OCI-M2 (cell line): ENCODE results near the gene SRGAP3.

Experiments used
- DNase-seq: peaks from one replicate; lab custom pipeline; 2025; ENCODE audit not compliant: unreplicated experiment; lab: John Stamatoyannopoulos, UW

SRGAP3 gene

GRCh38 chr3:9203317-9203716 lies 46.1 kb downstream of the SRGAP3 start:
- no peak for DNase-seq

GRCh38 chr3:9202546-9202945 lies 46.9 kb downstream of the SRGAP3 start:
- DNase-seq, result no peak

- DNase-seq, result no peak
Measured at GRCh38 chr3:9201955-9202354, 47.5 kb downstream of the SRGAP3 start.

- DNase-seq, result no peak
Measured at GRCh38 chr3:9201266-9201665, 48.2 kb downstream of the SRGAP3 start.

GRCh38 chr3:9199775-9200174 lies 49.7 kb downstream of the SRGAP3 start:
- DNase-seq, result no peak

- DNase-seq, result no peak
Measured at GRCh38 chr3:9198899-9199335, 50.5 kb downstream of the SRGAP3 start.

- DNase-seq, result no peak
Measured at GRCh38 chr3:9198261-9198660, 51.2 kb downstream of the SRGAP3 start.

GRCh38 chr3:9196020-9196419 lies 53.4 kb downstream of the SRGAP3 start:
- DNase-seq, result no peak

- DNase-seq, result no peak
Measured at GRCh38 chr3:9195390-9195789, 54.1 kb downstream of the SRGAP3 start.

GRCh38 chr3:9194509-9195184 lies 54.8 kb downstream of the SRGAP3 start:
- no peak for DNase-seq

- no peak for DNase-seq
Measured at GRCh38 chr3:9193633-9194195, 55.7 kb downstream of the SRGAP3 start.

GRCh38 chr3:9193211-9193610 lies 56.2 kb downstream of the SRGAP3 start:
- no peak for DNase-seq

GRCh38 chr3:9192248-9193025 lies 57.0 kb downstream of the SRGAP3 start:
- DNase-seq, result no peak

GRCh38 chr3:9190276-9190675 lies 59.2 kb downstream of the SRGAP3 start:
- DNase-seq, result no peak

- no peak for DNase-seq
Measured at GRCh38 chr3:9188583-9188982, 60.9 kb downstream of the SRGAP3 start.

- no peak for DNase-seq
Measured at GRCh38 chr3:9185701-9186100, 63.7 kb downstream of the SRGAP3 start.

GRCh38 chr3:9185046-9185445 lies 64.4 kb downstream of the SRGAP3 start:
- DNase-seq, result no peak

- no peak for DNase-seq
Measured at GRCh38 chr3:9184461-9184835, 65.0 kb downstream of the SRGAP3 start.

- no peak for DNase-seq
Measured at GRCh38 chr3:9183811-9184460, 65.5 kb downstream of the SRGAP3 start.

- DNase-seq, result no peak
Measured at GRCh38 chr3:9183011-9183410, 66.4 kb downstream of the SRGAP3 start.

GRCh38 chr3:9180764-9181117 lies 68.7 kb downstream of the SRGAP3 start:
- no peak for DNase-seq
